GM13977 (cell line): ENCODE results near the gene ST6GAL2.

Experiments used
- DNase-seq: peaks from one replicate; pipeline ENCODE4 v3.0.0; 2012; ENCODE audit warnings: low spot score
- in situ Hi-C: fragments of 300-500 bp; cut with MboI; formaldehyde crosslinking; loops from one replicate; pipeline ENCODE4 v1.12.0; 2022; ENCODE audit warnings: low sequenced_read_pairs, low pct_unique_long_range_greater_than_20kb, mixed read lengths, inconsistent platforms; ENCODE audit not compliant: unreplicated experiment
- TF ChIP-seq, protein P1 (sequence below): IDR thresholded peaks from 2 replicates; pipeline ENCODE4 v1.5.1; 2012; ENCODE audit warnings: mild to moderate bottlenecking, control low read depth; ENCODE audit not compliant: insufficient read depth; ENCODE audit errors: extremely low read depth, missing control alignments

Gene ST6GAL2

DNA sequence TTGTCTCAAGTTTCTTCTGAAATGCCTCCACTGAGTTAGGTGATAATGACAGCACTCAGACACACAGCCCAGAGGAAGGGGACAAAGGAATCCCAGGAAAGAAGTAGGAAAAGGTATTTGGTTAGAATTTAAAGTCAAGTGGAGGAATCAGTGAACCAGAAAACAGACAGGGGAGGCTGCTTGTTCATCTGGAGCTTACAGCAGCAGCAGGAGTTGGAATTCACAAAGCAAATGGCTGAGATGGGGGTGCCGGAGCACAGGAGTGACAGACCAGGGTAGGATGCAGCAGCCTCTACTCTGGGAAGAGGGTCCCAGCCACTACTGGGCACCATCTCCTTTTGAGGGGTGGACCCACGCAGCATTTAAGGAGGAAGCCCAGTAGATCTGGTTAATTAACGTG, 104.8 kb downstream of the ST6GAL2 start:
- no peak for DNase-seq
- in situ Hi-C loops = no loop called here
- TF ChIP-seq, protein P1, sequence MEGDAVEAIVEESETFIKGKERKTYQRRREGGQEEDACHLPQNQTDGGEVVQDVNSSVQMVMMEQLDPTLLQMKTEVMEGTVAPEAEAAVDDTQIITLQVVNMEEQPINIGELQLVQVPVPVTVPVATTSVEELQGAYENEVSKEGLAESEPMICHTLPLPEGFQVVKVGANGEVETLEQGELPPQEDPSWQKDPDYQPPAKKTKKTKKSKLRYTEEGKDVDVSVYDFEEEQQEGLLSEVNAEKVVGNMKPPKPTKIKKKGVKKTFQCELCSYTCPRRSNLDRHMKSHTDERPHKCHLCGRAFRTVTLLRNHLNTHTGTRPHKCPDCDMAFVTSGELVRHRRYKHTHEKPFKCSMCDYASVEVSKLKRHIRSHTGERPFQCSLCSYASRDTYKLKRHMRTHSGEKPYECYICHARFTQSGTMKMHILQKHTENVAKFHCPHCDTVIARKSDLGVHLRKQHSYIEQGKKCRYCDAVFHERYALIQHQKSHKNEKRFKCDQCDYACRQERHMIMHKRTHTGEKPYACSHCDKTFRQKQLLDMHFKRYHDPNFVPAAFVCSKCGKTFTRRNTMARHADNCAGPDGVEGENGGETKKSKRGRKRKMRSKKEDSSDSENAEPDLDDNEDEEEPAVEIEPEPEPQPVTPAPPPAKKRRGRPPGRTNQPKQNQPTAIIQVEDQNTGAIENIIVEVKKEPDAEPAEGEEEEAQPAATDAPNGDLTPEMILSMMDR = no peak

DNA sequence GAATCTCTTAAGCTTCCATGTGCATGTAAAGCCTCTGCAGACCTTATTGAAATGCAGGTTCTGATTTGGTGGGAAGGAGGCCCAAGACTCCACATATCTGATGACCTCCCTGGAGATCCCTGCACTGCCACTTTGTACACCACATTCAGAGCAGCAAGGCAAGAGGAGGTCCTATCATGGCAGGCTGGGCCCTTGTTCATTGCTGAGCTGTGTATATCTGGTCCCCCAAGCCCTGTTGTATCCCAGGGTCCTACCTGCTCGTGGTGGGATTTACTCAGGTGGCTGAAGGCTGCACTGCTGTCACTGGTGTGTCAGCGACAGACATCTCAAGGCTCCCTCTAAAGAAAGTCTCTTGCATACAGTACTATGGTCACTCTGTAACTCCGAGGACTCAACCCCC, 114.2 kb downstream of the ST6GAL2 start:
- no peak for DNase-seq
- in situ Hi-C loops = no loop called here
- TF ChIP-seq, protein P1 = no peak

DNA sequence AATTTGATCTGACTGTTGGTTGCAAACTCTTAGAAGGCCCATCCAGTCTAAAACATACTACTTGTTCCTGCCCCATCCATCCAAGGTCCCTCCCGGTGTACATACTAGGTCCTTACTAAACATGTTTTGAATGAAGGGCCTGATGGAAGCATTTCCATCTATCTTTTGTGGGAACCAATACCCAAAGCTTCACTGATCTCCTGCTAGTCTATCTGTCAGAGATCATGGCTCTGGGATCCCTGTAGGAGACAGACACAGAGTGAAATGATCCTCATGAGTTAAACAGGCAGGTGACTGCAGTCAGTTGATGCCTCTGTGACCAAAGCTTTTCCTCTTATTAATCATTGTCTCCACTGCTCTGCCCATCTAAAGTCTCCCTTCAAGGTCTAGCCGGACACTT, 115.0 kb downstream of the ST6GAL2 start:
- TF ChIP-seq, protein P1 = no peak
- no peak for DNase-seq
- in situ Hi-C loops = no loop called here

DNA sequence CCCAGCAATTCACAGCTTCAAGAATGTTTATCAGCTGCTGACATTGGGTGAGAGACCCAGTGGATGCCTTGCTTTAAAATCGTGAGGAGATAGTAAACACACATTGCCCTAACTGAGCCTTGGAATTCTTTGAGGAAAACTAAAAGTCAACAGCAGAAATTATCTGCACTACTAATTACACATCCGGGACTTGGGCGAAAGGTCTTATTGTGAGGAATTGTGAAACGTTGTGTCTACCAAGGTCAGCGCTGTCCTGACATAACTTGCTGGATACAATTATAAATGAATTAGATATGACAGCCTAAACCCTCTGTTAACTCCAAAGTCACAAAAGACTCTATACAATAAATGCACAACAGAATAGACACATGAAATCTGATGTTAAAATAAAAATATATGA, 121.4 kb downstream of the ST6GAL2 start:
- no peak for DNase-seq
- in situ Hi-C loops = no loop called here
- TF ChIP-seq, protein P1 = no peak

DNA sequence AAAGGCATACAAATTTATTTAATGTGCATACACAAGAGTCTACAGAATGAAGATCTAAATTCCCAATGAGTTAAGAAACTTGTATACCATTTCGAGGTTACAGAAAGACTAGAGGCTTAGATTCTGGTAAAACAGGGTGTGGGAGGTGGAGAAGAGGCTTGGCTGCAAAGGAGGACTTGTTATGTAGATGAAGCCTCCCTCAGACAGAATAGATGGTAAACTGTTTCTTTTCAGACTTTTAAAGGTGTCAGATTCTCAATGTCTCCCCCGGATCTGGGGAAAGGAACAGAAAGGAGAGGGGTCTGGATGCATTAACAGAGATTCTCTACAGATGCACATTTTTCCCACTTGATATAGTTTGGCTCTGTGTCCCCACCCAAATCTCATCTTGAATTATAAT, 126.0 kb downstream of the ST6GAL2 start:
- TF ChIP-seq, protein P1 = no peak
- no peak for DNase-seq
- in situ Hi-C loops = no loop called here

DNA sequence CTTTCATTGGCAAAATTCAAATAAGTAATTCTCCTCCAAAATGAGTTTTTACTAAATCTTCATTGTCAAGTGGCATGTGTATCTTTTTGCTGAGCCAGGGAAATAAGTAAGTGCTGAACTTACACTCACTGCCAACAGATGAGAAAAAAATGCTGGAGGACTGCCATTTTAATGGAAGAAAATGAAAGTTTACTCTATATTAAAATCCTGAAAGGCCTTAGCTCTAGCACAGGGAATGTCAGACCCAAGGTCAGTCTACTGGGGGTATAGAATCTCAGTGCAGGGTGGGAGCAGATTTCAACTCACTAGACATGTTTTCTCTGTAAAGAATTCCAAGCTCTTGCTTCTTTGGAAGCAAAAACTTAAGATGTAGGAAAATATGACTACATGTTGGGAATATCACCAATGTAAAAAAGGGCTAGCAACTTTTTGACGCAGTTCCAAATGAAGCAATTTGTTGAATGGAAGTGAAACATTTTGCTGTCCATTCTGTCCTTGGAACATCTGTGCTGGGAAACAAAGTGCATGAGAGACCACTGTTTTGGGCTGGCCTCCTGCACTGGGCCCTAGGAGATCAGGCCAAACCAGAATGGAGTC, 127.0 kb downstream of the ST6GAL2 start:
- in situ Hi-C loops = no loop called here
- TF ChIP-seq, protein P1 = no peak
- DNase-seq = no peak
